Suppressor macrophage treated with lipopolysaccharide for 1 hour (primary cell): Measurements from ENCODE around the gene TRMU.
A peak's percentile ranks its signal among the peaks of the same experiment; 100 is the strongest.

Experiments
- DNase-seq, 3 donors: peaks; one replicate each; pipeline ENCODE4 v3.0.0-alpha.2; 2020 to 2022

TRMU gene

DNA sequence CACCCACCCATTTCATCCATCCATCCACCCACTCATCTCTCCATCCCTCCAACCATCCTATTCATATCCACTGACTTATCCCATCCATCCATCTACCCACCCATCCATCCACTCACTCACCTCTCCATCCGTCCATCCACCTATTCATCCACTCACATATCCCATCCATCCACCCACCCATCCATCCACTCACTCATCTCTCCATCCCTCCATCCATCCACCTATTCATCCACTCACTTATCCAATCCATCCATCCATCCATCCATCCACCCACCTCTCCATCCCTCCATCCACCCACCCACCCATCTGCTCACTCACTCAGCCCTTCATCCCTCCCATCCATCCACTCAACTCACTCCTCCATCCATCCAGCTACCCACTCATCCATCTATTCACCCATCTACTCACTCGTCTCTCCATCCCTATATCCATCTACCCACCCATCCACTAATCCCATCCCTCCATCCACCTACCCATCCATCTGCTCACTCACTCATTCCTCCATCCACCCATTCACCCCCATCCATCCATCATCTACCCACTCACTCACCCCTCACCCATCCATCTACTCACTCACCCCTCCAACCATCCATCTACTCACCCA is 36.2 kb downstream of the TRMU start:
- DNase-seq = no peak

DNA sequence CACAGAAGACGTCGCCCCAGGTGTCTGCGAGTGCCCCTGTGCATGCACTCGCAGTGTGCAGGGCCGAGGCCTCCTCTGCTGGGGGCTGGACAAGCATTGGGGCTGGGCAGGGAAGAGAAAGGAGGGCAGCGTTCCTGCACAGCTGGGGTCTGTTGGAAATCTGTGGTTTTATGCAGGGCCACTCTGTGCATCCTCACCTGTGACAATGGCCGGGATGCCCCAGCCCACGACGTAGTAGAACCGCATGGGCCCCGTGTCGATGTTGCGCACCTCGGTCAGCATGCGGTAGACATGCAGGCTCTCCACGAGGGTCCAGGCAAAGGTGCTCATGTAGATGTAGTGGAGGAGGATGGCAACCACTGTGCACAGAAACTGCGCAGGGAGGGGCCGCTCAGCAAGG is 37.2 kb downstream of the TRMU start:
- DNase-seq = no peak

DNA sequence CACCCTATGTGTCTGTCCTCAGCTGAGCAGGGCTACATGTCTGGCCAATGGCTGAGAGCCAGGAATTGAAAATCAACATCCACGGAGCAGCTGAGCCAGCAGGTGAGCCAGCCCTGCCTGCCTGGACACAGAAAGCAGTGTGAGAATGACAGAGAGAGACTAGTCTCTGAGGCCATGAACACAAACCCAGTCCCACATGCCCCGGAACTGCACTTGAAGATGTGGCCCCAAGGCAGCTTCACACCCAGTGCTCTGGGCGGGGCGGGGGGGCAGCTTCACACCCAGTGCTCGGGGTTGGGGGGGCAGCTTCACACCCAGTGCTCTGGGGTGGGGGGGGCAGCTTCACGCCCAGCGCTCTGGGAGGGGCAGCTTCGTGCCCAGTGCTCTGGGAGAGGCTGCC is 37.6 kb downstream of the TRMU start:
- no peak for DNase-seq

DNA sequence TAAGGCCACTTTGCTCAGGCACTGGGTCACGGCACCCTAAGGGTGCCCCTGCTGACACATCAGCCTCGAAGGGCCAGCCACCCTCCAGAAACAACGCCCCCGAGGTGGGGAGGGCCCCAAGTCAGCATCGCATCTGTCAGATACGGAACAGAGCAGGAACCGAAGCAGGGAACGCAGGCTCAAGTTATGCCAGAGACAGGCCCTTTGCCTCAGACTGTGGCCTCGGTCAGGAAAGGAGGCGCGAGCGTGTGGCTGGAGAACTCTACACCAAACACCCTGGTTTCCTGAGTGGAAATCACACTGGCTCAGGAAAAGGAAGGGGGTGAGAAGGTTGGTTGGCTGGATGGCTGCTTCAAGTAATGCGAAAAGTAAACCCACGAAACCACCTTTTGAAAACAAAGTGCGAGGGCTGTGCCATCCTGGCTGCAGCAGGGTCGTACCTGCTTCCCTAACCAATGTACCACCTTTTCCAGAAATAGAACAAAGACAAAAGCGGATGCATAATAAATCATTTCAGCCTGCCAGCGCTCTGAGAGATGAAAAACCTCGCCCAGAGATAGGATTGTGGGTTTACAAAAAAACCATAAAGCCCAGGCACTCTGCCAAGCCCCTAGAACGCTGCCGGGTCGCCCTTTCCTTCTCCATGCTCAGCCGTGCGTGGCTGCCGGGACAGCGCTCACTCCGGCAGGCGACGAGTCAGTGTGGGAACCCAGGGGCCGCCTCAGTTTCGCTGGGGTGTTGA is 38.6 kb downstream of the TRMU start:
- peak in 2 of 3 donors; percentile 16 to 20 for DNase-seq

DNA sequence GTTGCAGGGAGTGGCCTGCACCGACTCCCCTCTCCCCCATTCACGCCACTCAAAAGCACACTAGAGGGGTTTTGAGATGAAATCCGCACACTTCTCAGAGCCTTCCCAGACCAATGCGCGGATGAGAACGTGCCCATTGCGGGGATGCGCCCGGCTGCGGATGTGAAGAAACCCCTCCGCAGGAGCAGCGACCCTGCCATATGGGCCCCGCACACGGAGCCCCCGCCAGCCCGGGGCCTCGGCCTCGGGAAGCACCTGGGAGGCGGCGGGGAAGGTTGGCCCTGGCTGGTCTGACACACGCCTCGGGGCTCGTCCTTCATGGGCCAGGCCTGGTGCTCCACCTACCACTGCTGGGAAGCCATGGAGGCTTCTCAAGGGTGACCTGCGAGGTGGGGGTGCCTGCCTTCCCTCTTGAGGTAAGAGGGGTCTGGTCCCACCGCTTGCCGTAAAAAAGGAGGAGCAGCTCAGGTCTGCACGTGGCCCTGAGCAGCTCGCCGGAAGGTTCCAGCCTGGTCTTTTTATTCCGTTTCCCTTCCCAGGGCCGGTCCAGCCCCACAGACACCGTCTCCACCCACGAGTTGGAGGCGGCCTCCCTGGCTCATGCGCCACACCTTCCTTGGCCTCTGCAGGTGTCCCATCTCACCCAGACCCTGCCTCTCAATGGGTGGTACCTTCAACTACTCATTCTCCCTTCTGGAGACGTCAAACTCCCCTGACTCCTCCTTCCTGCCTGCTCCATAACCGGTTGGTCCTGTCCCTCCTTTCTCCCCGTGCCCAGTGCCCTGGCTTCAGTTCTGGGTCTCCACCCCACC is 39.4 kb downstream of the TRMU start:
- no peak for DNase-seq

DNA sequence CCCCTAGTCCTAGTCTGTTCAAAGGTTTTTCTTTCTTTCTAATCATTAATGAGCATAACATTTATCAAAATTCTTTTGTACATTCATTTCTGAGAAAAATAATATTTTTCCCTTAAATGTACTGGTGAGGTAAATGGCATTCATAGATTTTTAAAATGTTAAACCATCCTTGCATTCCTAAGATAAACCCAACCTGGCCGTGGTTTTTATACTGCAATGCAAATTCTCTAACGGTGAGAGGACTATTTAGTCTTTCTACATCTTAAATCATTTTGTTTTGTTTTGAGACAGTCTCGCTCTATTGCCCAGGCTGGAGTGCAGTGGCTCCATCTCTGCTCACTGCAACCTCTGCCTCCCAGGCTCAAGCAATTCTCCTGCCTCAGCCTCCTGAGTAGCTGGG is 40.6 kb downstream of the TRMU start:
- no peak for DNase-seq

DNA sequence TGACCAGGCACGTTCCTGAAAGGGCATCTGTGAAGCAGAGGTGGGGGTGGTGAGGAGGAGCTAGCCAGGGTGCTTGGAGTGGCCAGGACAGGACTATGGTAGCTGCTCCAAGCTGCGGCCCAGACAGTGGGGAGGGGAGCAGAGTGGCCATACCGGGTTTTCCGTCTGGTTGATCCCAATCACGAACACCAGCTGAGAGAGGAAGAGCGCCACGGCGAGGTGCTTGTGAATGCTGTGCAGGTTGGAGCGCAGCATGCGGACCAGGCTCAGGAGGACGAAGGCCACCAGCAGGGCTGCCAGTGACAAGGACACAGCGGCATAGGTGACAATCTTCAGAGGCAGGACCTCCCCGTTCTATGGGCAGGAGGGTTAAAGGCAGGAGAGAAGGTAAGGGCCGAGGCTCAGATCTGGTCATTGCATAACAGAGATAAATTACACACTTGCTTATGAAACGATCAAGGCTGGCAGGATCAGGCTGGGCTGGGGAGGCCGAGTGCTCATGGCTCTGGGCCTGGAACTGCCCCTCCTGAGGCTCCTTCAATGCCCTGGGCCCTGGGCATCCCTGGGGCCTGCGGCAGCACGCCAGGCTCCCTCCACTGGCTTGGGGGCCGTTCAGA is 41.5 kb downstream of the TRMU start:
- no peak for DNase-seq

DNA sequence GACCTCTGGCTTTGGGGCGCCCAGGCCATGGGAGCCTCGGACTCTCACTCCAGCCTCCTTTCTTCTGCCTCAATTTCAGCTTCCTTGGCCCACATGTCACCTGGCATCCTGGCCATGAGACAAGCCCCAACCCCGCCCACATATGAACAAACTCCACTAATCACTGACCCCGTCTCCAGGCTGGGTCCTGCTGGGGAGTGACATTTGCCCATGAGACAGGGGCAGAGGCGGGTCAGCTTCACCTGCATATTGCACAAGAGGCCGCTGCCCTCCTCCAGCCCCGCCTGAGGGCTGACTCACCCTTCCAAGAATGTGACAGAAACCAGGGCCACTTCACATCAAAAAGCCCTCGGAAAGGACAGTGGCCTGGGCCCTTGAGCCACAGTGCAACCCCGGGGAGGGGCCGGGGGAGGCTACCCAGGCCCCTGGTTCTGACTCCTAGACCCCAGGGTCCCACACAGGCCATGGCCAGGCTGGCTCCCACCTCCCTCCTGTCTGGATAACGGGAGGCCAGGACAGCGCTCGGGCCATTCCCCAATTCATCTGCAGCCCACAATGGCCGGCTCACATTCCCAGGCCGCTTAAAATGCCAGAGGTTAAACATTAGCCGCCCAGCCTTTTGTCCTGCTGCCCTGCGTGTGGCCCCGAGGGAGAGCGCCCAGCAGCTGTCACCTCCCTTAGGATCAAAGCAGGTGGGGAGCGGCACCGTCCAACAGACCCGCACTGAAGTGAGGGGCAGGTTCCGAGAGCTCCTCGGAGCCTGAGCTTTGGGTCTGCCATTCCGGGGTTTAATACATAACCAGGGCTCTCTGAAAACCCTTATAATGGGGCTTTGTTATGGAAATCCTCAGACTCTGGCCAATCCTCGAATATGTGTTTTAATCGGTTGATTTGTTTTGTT is 42.3 kb downstream of the TRMU start:
- peak in 1 of 3 donors; percentile 3 for DNase-seq

DNA sequence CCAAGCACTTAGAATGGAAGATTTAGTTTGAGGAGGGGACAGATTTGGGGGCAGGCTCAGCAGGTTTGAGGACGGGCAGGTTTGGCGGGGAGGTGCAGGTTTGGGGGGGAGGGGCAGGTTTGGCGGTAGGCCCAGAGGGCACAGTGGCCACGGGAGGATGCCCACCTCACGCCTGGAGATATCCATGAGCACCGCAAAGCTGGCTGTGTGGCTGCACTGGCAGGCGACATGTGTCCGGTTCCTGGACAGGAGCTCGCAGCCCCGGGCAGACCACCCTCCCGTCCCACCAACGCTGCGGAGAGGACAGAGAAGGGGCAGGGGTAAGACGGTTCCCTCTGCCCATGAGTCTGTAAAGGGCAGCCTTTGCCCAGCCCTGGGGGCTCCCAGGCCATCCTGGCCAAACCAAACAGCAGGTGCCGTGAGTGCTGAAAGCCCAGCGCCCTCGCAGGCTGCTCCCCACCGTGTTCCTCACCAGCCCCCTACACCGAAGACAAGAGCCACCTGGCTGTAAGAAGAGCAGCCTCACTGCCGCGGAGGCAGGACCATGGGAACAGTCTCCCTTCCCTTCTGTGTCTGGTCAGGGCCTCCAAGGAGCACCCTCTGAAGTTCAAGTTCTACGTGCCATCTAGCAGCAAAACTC is 43.0 kb downstream of the TRMU start:
- no peak for DNase-seq

DNA sequence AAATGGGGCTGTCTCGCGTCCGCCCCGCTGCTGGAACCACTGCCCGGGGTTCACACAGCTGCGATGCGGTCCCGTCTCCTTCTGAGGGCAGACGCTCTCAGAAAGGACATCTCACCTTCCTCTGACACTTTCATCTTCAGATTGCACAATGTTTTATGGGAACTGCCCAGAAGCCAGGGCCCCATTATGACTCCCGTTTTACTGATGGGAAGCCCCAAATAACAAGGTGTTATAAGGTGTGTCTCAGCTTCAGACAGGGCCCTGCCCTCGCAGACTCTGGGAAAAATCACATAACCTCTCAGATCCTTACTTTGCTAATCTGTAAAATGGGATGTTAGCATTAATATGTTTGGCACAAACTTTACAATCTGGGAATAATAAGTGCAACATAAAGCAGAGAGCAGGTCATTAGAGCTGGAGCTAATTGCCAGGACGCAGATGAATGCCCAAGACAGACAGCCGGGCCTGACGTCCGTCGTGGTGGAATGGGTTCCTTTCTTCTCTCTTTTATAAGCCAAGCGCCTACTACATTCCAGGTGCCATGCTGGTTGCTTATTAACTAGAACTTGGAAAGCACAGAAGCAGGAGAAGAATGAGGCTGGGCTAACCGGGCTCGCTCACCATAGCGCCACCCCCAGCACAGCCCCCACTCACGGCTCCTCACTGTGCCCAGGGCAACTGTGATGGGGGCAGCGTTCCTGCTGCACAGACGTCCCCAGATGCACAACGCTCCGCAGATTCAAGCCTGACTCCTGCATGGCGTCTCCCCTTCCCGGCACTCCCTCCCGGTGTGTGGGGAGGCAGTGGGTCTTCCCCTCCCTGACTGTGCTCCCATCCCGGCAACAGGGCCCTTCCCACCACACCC is 43.8 kb downstream of the TRMU start:
- DNase-seq = no peak

DNA sequence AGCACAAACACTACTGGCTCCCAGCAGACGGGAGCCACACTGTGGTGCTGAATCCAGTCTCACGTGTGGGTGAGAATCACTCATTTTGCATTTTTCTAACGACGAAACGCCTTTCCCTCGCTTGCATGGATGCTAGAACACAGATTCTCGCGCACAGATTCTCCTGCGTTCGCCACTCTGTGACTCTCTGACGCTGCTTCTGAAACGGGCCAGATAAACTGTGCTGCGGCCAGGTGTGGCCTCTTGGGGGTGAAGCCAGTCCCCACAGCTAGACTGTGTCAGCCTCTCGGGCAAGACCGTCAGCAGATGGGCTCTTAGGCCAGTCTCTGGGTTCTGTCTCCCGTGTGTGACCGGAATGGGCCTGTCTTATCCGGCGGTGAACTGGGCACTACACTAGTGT is 44.6 kb downstream of the TRMU start:
- DNase-seq = no peak

DNA sequence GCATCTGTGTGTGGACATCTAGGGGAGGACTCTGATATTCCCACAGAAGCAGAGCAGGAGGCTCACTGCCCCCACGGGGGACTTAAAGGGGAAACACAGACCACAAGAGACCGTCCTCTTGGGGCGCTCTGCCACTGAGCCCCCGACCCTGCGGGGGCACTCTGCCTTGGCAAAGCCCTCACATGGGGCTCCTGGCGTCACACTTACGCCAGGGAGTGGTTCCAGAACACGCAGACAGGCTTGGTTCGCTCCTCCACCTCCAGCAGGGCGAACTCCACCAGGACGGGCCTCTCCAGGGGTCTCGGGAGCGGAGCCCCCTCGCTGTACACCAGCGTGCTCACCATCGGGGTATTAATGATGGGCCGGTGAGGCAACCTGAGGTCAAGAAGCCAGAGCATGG is 45.1 kb downstream of the TRMU start:
- no peak for DNase-seq

DNA sequence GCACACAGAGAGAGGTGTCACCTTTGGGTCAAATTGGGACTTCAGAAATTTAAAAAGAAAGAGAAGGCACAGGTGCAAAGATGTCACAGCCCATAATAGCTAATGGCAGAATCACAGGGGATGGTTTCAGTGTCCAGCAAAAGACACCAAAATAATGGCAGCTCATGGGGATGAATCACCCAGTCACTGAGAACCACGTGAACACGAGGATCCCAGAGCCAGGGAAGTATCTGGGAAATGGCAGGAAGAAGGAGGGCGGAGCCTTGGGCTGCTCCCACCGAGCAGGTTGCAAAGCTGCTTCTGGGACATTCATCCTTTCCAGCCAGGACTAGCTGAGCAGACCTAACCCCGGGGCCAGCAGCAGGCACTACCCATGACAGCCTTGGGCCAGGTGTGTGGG is 45.6 kb downstream of the TRMU start:
- DNase-seq = no peak

DNA sequence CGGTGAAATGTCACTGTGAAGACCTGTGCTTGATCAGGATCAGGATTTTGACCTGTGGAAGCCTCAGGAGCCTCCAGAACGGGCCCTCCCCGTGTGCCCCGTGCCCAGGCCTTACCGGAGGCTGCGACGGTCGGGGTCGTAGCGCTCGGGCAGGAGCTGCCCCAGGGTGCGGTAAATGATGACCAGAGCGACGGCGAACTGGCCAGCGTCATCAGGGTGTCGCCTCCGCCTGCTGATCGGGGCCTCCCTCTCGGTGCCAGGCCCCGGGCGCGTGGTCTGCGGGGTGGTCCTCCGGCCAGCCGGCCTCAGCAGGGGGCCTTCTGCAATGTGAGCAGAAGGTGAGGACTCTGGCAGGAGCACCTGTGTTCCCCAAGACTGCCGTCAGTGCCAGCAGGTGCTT is 46.2 kb downstream of the TRMU start:
- no peak for DNase-seq

DNA sequence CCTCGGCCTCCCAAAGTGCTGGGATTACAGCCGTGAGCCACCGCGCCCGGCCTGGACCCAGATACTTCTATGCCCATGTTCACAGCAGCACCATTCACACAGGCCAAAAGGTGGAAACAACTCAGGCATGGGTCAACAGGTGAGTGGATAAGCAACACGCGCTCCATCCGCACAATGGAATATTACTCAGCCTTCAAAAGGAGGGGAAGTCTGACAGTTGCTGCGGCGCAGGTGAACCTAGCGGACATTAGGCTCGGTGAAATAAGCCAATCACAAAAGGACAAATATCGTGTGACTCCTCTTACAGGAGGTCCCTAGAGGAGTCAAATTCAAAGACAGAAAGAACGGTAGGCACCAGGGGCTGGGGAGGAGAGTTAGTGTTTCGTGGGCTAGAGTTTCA is 47.0 kb downstream of the TRMU start:
- no peak for DNase-seq

DNA sequence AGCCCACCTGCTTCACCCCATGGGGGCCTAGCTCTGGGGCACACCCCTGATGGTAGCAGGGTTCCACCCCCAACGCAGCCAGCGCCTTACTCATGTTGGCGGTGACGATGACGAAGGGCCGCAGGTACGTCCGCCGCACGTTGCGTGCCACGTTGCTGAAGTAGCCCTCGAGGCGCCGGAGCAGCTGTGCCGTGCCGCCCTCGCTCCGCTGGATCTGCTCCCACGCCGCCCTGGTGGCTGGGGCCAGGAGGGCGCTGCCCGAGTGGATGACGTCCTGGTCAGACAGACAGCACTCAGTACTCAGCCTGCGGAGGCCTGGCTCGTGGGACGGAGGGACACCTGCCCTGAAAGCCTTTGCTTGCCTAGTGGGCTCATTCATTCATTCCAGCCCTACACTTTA is 50.8 kb downstream of the TRMU start:
- peak in 1 of 3 donors; percentile 4 for DNase-seq

DNA sequence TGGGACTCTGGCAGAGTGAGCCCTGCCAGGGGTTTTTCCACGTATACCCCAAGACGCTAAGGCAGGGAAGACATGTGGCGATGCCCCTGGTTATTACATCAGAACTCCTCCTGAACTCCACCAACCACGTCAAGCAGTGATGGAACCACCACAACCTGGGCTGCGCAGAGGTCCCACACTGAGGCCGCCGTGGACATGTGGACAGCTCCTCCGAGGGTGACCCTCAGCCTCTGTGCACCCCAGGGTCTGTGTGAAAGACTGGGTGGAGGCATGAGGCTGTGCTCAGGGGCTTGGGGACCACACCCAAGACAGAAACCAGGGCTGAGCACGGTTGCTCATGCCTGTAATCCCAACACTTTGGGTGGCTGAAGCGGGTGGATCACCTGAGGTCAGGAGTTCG is 52.2 kb downstream of the TRMU start:
- no peak for DNase-seq

DNA sequence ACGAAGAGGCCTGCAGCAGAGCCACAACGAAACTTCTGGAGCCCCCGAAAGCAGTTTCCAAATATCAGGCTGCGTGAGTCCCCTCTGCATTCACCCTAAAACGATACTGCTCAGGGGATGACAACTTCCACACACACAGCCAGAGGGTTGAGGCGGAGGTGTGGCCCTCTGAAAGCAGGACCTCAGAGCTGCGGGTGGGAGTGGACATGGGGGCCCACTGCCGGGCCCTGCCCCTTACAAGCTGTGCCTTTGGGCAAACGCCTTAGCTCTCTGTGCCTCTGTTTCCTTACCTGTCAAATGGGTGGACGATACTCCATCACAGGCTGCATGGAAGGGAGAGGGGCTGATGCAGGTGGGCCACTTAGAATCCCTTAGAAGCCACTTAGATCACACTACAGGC is 53.1 kb downstream of the TRMU start:
- no peak for DNase-seq

DNA sequence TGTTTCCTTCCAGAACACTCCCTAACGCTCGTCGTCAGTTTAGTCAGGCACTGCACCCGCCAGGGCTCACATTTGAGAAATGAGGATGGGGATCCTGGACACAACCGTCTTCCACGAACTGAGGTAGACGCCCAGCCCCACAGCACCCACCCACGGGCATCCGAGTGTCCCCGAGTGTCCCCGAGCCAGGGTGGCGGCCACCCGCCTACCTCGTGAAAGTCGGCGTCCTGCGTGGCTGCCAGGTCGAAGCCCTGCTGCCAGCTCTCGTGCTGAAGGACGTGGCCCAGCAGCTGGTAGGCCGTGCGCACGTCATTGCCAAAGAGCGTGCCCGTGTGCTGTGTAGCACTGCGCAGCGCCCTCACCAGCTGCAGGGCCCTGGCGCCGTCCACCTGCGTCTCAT is 53.6 kb downstream of the TRMU start:
- DNase-seq = no peak

DNA sequence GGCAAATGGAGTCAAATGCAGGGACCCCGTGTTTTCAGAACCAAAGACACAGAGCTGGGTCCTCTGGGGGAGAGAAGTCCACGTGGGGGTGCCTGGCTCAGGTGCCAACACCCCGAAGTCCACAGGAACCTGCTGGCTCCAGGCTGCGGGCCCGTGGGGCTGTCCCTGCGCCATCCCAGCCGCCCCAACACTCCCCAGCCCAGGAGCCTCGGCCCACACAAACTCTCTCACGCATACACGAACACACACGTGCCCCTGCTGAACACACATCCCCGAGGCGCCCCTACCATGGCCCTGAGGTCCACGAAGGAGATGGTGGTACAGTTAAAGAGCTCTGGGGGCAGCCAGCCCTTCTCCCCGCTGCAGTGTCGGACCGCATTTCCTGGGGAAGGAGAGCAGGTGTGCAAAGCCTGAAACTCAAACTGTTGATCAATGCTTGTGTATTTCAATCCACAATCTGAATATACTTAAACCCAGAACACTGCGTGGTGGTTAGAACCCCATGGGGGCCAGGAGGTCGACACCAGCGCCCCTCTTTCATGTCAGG is 54.7 kb downstream of the TRMU start:
- DNase-seq = no peak
